ENCODE results near the gene IPCEF1.
"Not testable (repeated sequence)": the region's sequence is repeated elsewhere in the genome, so short reads cannot be mapped to it uniquely, and the experiment has no call there.

IPCEF1 gene

GRCh38 chr6:154337406-154338005 lies 19.1 kb downstream of the IPCEF1 start:
- no peak for TF ChIP-seq CTCF (conservative IDR thresholded peaks at IDR 0.05)
- TF ChIP-seq ZFX (IDR thresholded peaks at IDR 0.05): no peak
- H3K27ac ChIP-seq: no peak overlapping the region

GRCh38 chr6:154334147-154334546 lies 22.5 kb downstream of the IPCEF1 start:
- not testable (repeated sequence) for H3K27ac ChIP-seq

- no peak overlapping the region for H3K27ac ChIP-seq
- TF ChIP-seq ZFX (IDR thresholded peaks at IDR 0.05) (no peak), CTCF (conservative IDR thresholded peaks at IDR 0.05) (no peak)
Observed at GRCh38 chr6:154331750-154332149, 24.9 kb downstream of the IPCEF1 start.

- H3K27ac ChIP-seq: 0 out of 2 replicates have a peak overlapping the region, but pooled peaks have one; percentile 13
- TF ChIP-seq CTCF (conservative IDR thresholded peaks at IDR 0.05): no peak
- TF ChIP-seq ZFX (IDR thresholded peaks at IDR 0.05): no peak
Observed at GRCh38 chr6:154329350-154330170, 27.0 kb downstream of the IPCEF1 start.

GRCh38 chr6:154327313-154327712 lies 29.3 kb downstream of the IPCEF1 start:
- H3K27ac ChIP-seq: not testable (repeated sequence)

GRCh38 chr6:154325142-154325541 lies 31.5 kb downstream of the IPCEF1 start:
- no peak overlapping the region for H3K27ac ChIP-seq
- TF ChIP-seq CTCF (conservative IDR thresholded peaks at IDR 0.05) (no peak), ZFX (IDR thresholded peaks at IDR 0.05) (no peak)

- TF ChIP-seq CTCF (conservative IDR thresholded peaks at IDR 0.05) (no peak), ZFX (IDR thresholded peaks at IDR 0.05) (no peak)
- H3K27ac ChIP-seq: no peak overlapping the region
Observed at GRCh38 chr6:154320181-154320580, 36.4 kb downstream of the IPCEF1 start.

- no peak overlapping the region for H3K27ac ChIP-seq
- TF ChIP-seq ZFX (IDR thresholded peaks at IDR 0.05) (no peak), CTCF (conservative IDR thresholded peaks at IDR 0.05) (no peak)
Observed at GRCh38 chr6:154319231-154319858, 37.3 kb downstream of the IPCEF1 start.
